ENCODE measurements around the gene UCKL1. TPM values are rescaled to one million over a fixed set of nuclear protein-coding genes. Genes with fewer than 3 reads are reported as not detected.

The UCKL1 gene
- total RNA-seq, 1 donor = 16.9 TPM

- H3K4me3 ChIP-seq (ENCODE audit: low read length) = no peak overlapping the region
Observed at GRCh38 chr20:63945031-63945658, 11.1 kb downstream of the UCKL1 start.

GRCh38 chr20:63944078-63944941 lies 11.9 kb downstream of the UCKL1 start:
- Histone ChIP-seq H3K9me3 (ENCODE audit: low read depth, low read length) (no peaks in the 10 kb centered on the region), H3K27me3 (ENCODE audit: insufficient read depth, low read length) (no peaks in the 10 kb centered on the region), H3K4me1 (ENCODE audit: insufficient read depth, low read length) (peaks cover 51% of the 10 kb centered on the region), H3K4me3 (ENCODE audit: low read length) (no peak overlapping the region)

More at GRCh38 chr20:63945031-63945658, 11.1 kb downstream of the UCKL1 start:
- Histone ChIP-seq H3K27me3 (ENCODE audit: insufficient read depth, low read length) (no peaks in the 10 kb centered on the region), H3K9me3 (ENCODE audit: low read depth, low read length) (no peaks in the 10 kb centered on the region), H3K4me1 (ENCODE audit: insufficient read depth, low read length) (peaks cover 59% of the 10 kb centered on the region)

DNA sequence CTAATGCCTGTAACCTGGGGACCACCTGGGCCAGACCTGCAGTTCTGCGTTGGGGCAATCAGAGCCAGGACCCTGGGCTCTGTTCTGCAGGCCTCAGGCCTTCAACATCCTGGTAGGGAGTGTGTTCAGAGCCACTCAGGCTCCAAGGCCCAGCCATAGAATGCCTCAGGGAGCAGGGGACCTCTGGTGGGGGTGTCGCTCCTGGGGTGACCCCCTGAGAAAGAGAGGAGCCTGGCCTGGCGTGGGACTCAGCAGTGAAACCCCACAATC lies 12.5 kb downstream of the UCKL1 start:
- Histone ChIP-seq H3K27me3 (ENCODE audit: insufficient read depth, low read length) (no peaks in the 10 kb centered on the region), H3K4me1 (ENCODE audit: insufficient read depth, low read length) (peaks cover 45% of the 10 kb centered on the region), H3K9me3 (ENCODE audit: low read depth, low read length) (no peaks in the 10 kb centered on the region), H3K4me3 (ENCODE audit: low read length) (no peak overlapping the region)

- no peaks in the 10 kb centered on the region for H3K27me3 ChIP-seq (ENCODE audit: insufficient read depth, low read length)
- H3K4me1 ChIP-seq (ENCODE audit: insufficient read depth, low read length) = peaks cover 40% of the 10 kb centered on the region
- no peaks in the 10 kb centered on the region for H3K9me3 ChIP-seq (ENCODE audit: low read depth, low read length)
- no peak overlapping the region for H3K4me3 ChIP-seq (ENCODE audit: low read length)
Observed at GRCh38 chr20:63942969-63943807, 13.0 kb downstream of the UCKL1 start.

DNA sequence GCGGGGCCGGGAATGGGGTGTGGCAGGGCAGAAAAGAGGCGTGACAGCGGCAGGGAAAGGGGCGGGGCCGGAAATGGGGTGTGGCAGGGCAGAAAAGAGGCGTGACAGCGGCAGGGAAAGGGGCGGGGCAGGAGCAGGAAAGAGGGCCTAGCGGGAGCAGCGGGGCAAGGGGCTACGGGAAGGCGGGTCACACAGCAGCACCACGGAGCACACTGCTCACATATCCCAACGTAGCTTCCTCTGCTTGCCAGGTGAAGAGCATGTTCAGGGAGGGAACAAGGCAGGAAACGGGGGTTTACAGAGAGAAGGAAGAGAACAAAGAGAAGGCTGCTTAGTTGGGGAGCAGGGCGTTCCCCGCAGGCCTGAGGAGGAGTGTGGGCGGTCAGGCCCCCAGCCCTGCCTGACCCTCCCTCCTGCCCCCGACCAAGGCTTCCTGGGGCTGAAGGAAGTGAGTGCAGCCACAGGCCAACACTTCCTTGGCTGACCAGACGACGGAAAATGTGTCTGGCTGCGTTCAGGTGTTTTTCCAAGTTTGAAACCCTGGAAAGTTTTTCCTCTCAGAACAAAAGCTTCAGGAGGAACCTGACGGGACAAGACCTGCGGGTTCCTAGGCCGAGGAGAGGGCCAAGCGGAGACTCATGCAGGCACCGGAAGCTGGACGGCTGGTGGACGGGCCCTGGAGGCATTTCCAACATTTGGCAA lies 13.8 kb downstream of the UCKL1 start:
- Histone ChIP-seq H3K4me1 (ENCODE audit: insufficient read depth, low read length) (peaks cover 32% of the 10 kb centered on the region), H3K4me3 (ENCODE audit: low read length) (no peak overlapping the region), H3K9me3 (ENCODE audit: low read depth, low read length) (no peaks in the 10 kb centered on the region), H3K27me3 (ENCODE audit: insufficient read depth, low read length) (no peaks in the 10 kb centered on the region)

GRCh38 chr20:63941282-63942081 lies 14.7 kb downstream of the UCKL1 start:
- peaks cover 26% of the 10 kb centered on the region for H3K4me1 ChIP-seq (ENCODE audit: insufficient read depth, low read length)
- H3K27me3 ChIP-seq (ENCODE audit: insufficient read depth, low read length) = no peaks in the 10 kb centered on the region
- no peaks in the 10 kb centered on the region for H3K9me3 ChIP-seq (ENCODE audit: low read depth, low read length)
- H3K4me3 ChIP-seq (ENCODE audit: low read length) = no peak overlapping the region

GRCh38 chr20:63940472-63941266 lies 15.5 kb downstream of the UCKL1 start:
- peaks cover 26% of the 10 kb centered on the region for H3K4me1 ChIP-seq (ENCODE audit: insufficient read depth, low read length)
- H3K4me3 ChIP-seq (ENCODE audit: low read length) = no peak overlapping the region
- H3K9me3 ChIP-seq (ENCODE audit: low read depth, low read length) = no peaks in the 10 kb centered on the region
- H3K27me3 ChIP-seq (ENCODE audit: insufficient read depth, low read length) = no peaks in the 10 kb centered on the region

DNA sequence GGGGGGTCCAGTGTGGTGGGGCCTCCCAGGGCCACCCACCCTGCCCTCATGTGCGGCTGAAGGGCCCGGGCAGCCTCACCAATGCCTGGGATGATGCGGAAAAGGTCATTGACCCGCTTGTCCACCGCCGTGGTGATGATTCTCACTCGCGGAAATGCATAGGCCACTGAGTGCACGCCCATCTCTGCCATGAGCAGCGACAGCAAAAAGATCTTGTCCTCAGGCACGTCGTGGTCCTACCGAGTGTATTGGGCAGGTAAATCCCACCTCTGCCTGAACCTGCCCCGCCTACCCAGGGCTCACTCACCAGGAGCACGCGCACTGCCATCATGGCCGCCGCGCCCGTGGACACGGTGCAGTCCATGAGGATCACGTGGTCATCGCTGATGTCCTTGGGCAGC lies 16.1 kb downstream of the UCKL1 start:
- no peak overlapping the region for H3K4me3 ChIP-seq (ENCODE audit: low read length)
- H3K27me3 ChIP-seq (ENCODE audit: insufficient read depth, low read length) = no peaks in the 10 kb centered on the region

DNA sequence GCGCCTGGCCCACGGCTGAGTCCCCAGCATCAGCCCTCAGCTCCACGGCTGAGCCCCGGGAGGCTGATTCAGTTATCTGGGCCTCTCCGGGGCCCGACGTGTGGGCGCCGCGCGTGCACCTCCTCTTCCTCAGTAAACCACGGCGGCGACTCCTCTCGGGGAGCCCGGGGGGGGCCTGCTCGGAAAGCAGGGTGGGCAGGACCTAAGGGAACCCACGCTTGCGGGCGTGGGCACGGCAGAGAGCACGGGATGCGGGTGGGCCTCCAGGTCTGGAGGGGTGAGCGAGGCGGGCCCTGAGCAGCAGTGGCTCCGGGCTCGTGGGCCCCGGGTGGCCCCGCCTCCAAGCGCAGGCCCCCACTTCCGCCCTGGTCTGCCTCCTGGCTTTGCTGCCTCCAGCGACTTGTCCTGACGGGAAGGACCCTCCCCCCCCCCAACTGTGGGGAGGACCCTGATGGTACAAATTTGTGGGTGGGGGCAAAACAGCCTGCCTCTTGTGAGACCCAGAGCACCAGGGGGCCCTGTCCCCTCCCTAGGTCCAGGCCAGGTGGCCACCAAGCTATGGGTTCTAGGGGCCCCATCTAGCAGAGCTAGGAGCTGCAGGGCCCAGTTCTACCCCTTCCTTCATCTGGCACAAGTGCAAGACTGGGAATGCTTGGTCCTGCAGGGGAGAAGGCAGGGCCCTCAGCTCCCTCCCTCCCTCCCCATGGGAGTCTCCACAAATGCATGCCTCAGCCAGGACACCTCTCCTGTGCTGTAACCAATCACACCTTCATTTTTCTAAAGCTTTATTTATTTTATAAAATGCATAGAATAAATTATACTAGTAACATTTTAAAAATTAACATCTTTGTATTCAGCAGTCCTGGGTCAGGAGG lies 16.9 kb downstream of the UCKL1 start:
- H3K4me1 ChIP-seq (ENCODE audit: insufficient read depth, low read length) = peaks cover 26% of the 10 kb centered on the region
- H3K27me3 ChIP-seq (ENCODE audit: insufficient read depth, low read length) = no peaks in the 10 kb centered on the region
- no peaks in the 10 kb centered on the region for H3K9me3 ChIP-seq (ENCODE audit: low read depth, low read length)
- no peak overlapping the region for H3K4me3 ChIP-seq (ENCODE audit: low read length)

More for the DNA sequence above, 16.1 kb downstream of the UCKL1 start:
- Histone ChIP-seq H3K4me1 (ENCODE audit: insufficient read depth, low read length) (peaks cover 26% of the 10 kb centered on the region), H3K9me3 (ENCODE audit: low read depth, low read length) (no peaks in the 10 kb centered on the region)

GRCh38 chr20:63937596-63937995 lies 18.6 kb downstream of the UCKL1 start:
- Histone ChIP-seq H3K27me3 (ENCODE audit: insufficient read depth, low read length) (no peaks in the 10 kb centered on the region), H3K4me3 (ENCODE audit: low read length) (no peak overlapping the region), H3K9me3 (ENCODE audit: low read depth, low read length) (no peaks in the 10 kb centered on the region), H3K4me1 (ENCODE audit: insufficient read depth, low read length) (peaks cover 18% of the 10 kb centered on the region)

DNA sequence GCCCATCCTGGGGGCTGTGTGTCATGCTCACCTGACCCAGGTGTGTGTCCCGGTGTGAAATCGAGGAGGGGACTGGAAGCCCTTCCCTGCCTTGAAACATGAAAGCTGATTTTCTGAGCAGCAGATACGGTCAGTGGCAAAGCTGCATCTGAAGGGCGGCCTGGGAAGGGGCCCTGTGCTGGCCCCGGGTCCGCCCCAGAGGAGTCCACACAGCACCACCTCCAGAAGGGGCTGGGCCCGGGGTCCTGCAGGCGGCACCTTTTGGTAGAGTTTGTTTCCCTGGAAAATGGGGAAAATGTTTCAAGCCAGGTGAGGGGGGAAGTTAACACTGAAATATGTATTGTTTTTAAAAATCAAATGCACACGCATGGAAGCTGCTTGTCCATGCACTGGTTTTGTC lies 20.8 kb downstream of the UCKL1 start:
- Histone ChIP-seq H3K9me3 (ENCODE audit: low read depth, low read length) (no peaks in the 10 kb centered on the region), H3K4me3 (ENCODE audit: low read length) (no peak overlapping the region), H3K4me1 (ENCODE audit: insufficient read depth, low read length) (peaks cover 2% of the 10 kb centered on the region), H3K27me3 (ENCODE audit: insufficient read depth, low read length) (no peaks in the 10 kb centered on the region)

- no peaks in the 10 kb centered on the region for H3K9me3 ChIP-seq (ENCODE audit: low read depth, low read length)
- no peaks in the 10 kb centered on the region for H3K4me1 ChIP-seq (ENCODE audit: insufficient read depth, low read length)
- H3K27me3 ChIP-seq (ENCODE audit: insufficient read depth, low read length) = no peaks in the 10 kb centered on the region
- H3K4me3 ChIP-seq (ENCODE audit: low read length) = no peak overlapping the region
Observed at GRCh38 chr20:63934271-63935068, 21.7 kb downstream of the UCKL1 start.
